ENCODE data around the gene ATP2A2.
A peak's percentile ranks its signal among the peaks of the same experiment; 100 is the strongest.
"Not testable (repeated sequence)": the region's sequence is repeated elsewhere in the genome, so short reads cannot be mapped to it uniquely, and the experiment has no call there.

ATP2A2 gene

GRCh38 chr12:110358384-110359097 lies 77.5 kb downstream of the ATP2A2 start:
- TF ChIP-seq CTCF (conservative IDR thresholded peaks at IDR 0.05; ENCODE audit: control insufficient read depth, insufficient read depth, low read depth, low read length) = peak; percentile 39
- DNase-seq (ENCODE audit: low read depth); H3K4me3 ChIP-seq (ENCODE audit: control insufficient read depth, low read depth, low read length): not testable (repeated sequence)

- no peak for DNase-seq (ENCODE audit: low read depth)
- H3K4me3 ChIP-seq (ENCODE audit: control insufficient read depth, low read depth, low read length) = no peak overlapping the region
- TF ChIP-seq CTCF (conservative IDR thresholded peaks at IDR 0.05; ENCODE audit: control insufficient read depth, insufficient read depth, low read depth, low read length) = no peak
Measured at GRCh38 chr12:110361216-110361615, 80.2 kb downstream of the ATP2A2 start.

- TF ChIP-seq CTCF (conservative IDR thresholded peaks at IDR 0.05; ENCODE audit: control insufficient read depth, insufficient read depth, low read depth, low read length) = no peak
- H3K4me3 ChIP-seq (ENCODE audit: control insufficient read depth, low read depth, low read length) = no peak overlapping the region
- no peak for DNase-seq (ENCODE audit: low read depth)
Measured at GRCh38 chr12:110365489-110366320, 84.7 kb downstream of the ATP2A2 start.

GRCh38 chr12:110366321-110367142 lies 85.5 kb downstream of the ATP2A2 start:
- DNase-seq (ENCODE audit: low read depth) = no peak
- no peak overlapping the region for H3K4me3 ChIP-seq (ENCODE audit: control insufficient read depth, low read depth, low read length)
- no peak for TF ChIP-seq CTCF (conservative IDR thresholded peaks at IDR 0.05; ENCODE audit: control insufficient read depth, insufficient read depth, low read depth, low read length)

GRCh38 chr12:110367181-110367864 lies 86.3 kb downstream of the ATP2A2 start:
- no peak overlapping the region for H3K4me3 ChIP-seq (ENCODE audit: control insufficient read depth, low read depth, low read length)
- DNase-seq (ENCODE audit: low read depth) = no peak
- TF ChIP-seq CTCF (conservative IDR thresholded peaks at IDR 0.05; ENCODE audit: control insufficient read depth, insufficient read depth, low read depth, low read length) = no peak

GRCh38 chr12:110369992-110370391 lies 88.9 kb downstream of the ATP2A2 start:
- no peak overlapping the region for H3K4me3 ChIP-seq (ENCODE audit: control insufficient read depth, low read depth, low read length)
- no peak for TF ChIP-seq CTCF (conservative IDR thresholded peaks at IDR 0.05; ENCODE audit: control insufficient read depth, insufficient read depth, low read depth, low read length)
- no peak for DNase-seq (ENCODE audit: low read depth)

Data from fibroblast of mammary gland (primary cell).